Sigmoid colon (tissue), 7 donors: ENCODE results near the gene UBE2Q1. TPM values are rescaled to one million over a fixed set of nuclear protein-coding genes. Genes with fewer than 3 reads are reported as not detected.

Source experiments
- DNase-seq: peaks from one replicate; pipeline ENCODE4 v3.0.0-alpha.2; 2019
- H3K27ac ChIP-seq, 4 donors: fragments of 200-600 bp; sonication (generic); one replicate each; pipeline ENCODE4 v1.5.1; 2016 to 2019; ENCODE audit warnings: mild to moderate bottlenecking in 1 of 4
- H3K27me3 ChIP-seq, 3 donors: fragments of 200-600 bp; sonication (generic); one replicate each; pipeline ENCODE4 v1.5.1; 2019; ENCODE audit warnings: mild to moderate bottlenecking in 1 of 3
- H3K36me3 ChIP-seq, 4 donors: fragments of 200-600 bp; sonication (generic); one replicate each; pipeline ENCODE4 v1.5.1; 2016 to 2019
- H3K4me1 ChIP-seq, 4 donors: fragments of 200-600 bp; sonication (generic); one replicate each; pipeline ENCODE4 v1.5.1; 2017 to 2019
- H3K4me3 ChIP-seq, 4 donors: fragments of 200-600 bp; sonication (generic); one replicate each; pipeline ENCODE4 v1.5.1; 2017 to 2019; ENCODE audit warnings: mild to moderate bottlenecking in 2 of 4, moderate library complexity in 1 of 4
- H3K9me3 ChIP-seq, 4 donors: fragments of 200-600 bp in 3 of 4; sonication (generic) in 3 of 4; one replicate each; pipeline versions ENCODE4 v1.5.1 to v1.6.1; 2013 to 2019
- CTCF ChIP-seq, 4 experiments: fragments of 450-650 bp in 3 of 4; fragments of 200-600 bp in 1 of 4; IDR thresholded peaks; one replicate each; pipeline ENCODE4 v1.5.1; 2016 to 2019; ENCODE audit warnings: antibody characterized with exemption in 4 of 4, mild to moderate bottlenecking in 3 of 4, moderate library complexity in 2 of 4
- EP300 ChIP-seq, 4 donors: sonication (generic); formaldehyde crosslinking; IDR thresholded peaks; one replicate each; pipeline ENCODE4 v1.6.1; 2017; ENCODE audit warnings: antibody characterized with exemption in 4 of 4
- POLR2A ChIP-seq, 2 donors: fragments of 450-650 bp; IDR thresholded peaks; one replicate each; pipeline ENCODE4 v1.6.1; 2016; ENCODE audit warnings: antibody characterized with exemption in 2 of 2, mild to moderate bottlenecking in 2 of 2, moderate library complexity in 2 of 2
- POLR2AphosphoS5 ChIP-seq, 4 donors: sonication (generic); formaldehyde crosslinking; IDR thresholded peaks; one replicate each; pipeline ENCODE4 v1.6.1; 2017; ENCODE audit warnings: antibody characterized with exemption in 4 of 4
- whole genome bisulfite sequencing, 2 donors: extraction: QIAGEN DNeasy Blood & Tissue Kit; methylation state at CpG; one replicate each; pipeline ENCODE4 v1.1.7; 2013; 5-methylcytosine and 5-hydroxymethylcytosine counted together
- intact Hi-C: fragments of 100-400 bp; cut with DNase I; formaldehyde crosslinking; loops from one replicate; pipeline ENCODE4 v1.15.1; 2023
- polyA plus RNA-seq, 3 donors: library from polyadenylated mRNA; stranded (reverse); fragments of 200-250 nt; gene quantifications; one replicate each; pipeline ENCODE4 v1.2.3, GENCODE V29; 2013
- total RNA-seq, 4 donors: library from RNA; depleted of rRNA; stranded (reverse); fragments of >200 nt; gene quantifications; one replicate each; pipeline ENCODE4 v1.1.0, GENCODE V29; 2016
- donor health status: healthy with polysubstance abuse.
- donor health status: Bipolar disorder and iron deficiency.
- donor health status: healthy.

The UBE2Q1 gene
- total RNA-seq, result 10 to 100 TPM; 15.1 to 18.9 (median 16.3) TPM
- 10 to 100 TPM; 36.6 to 40.7 (median 37.7) TPM for polyA plus RNA-seq

GRCh38 chr1:154557939-154558719 lies at the start of gene UBE2Q1:
Gene UBE2Q1, minus strand, starts transcription at chr1:154558662. Its CDS starts 109 bp downstream, at chr1:154558553.
- Histone ChIP-seq H3K27me3 (no peaks in the 10 kb centered on the region), H3K36me3 (peaks cover 0 to 29% (median 24%) of the 10 kb centered on the region in 4 donors), H3K4me3 (peak within 1 kb of the TSS; percentile 79 to 95 (median 88)), H3K4me1 (peaks cover 0 to 46% (median 41%) of the 10 kb centered on the region in 4 donors), H3K9me3 (no peaks in the 10 kb centered on the region), H3K27ac (peak within 1 kb of the TSS; percentile 94 to 96 (median 94))
- TF ChIP-seq CTCF (IDR thresholded peaks at IDR 0.05) (no peak), POLR2A (IDR thresholded peaks at IDR 0.05) (no peak)
- intact Hi-C loops, result loop anchor here (2.0 to 10.0 kb wide), 9 partner anchors 51 to 497 kb away; partner anchors contain the start of genes ADAM15, ADAR, ATP8B2 and IL6R
- DNase-seq, result peak; percentile 81
- 0 to 1% methylated on average over 69 of the region's 69 CpGs for WGBS, 2 donors

- peak; percentile 98 for DNase-seq
- 0 to 1% methylated on average over 59 of the region's 59 CpGs for WGBS, 2 donors
- Histone ChIP-seq H3K36me3 (no peaks in the 10 kb centered on the region), H3K9me3 (no peaks in the 10 kb centered on the region), H3K4me1 (peaks cover 0 to 58% (median 50%) of the 10 kb centered on the region in 4 donors), H3K27me3 (no peaks in the 10 kb centered on the region), H3K27ac (peak within 1 kb of the TSS; percentile 93 to 99 (median 96)), H3K4me3 (peak within 1 kb of the TSS; percentile 64 to 98 (median 84))
- peak; percentile 15 to 17 for TF ChIP-seq POLR2A (IDR thresholded peaks at IDR 0.05)
- peak; percentile 52 to 85 (median 83) for TF ChIP-seq POLR2AphosphoS5 (IDR thresholded peaks at IDR 0.05)
- TF ChIP-seq CTCF (IDR thresholded peaks at IDR 0.05), result no peak
- peak in 1 of 4 donors; percentile 10 for TF ChIP-seq EP300 (IDR thresholded peaks at IDR 0.05)
- intact Hi-C loops, result loop anchor here (2.0 kb wide), 1 partner anchor 49 kb away; the partner anchor contains the start of gene UBE2Q1
These were observed 49.3 kb upstream of the UBE2Q1 start, which contains the start of gene ADAR for GRCh38 chr1:154607609-154608396. Gene ADAR, minus strand, starts transcription at chr1:154608186. Its CDS starts 180 bp downstream, at chr1:154608006.

- peaks cover 0 to 3% (median under 1%) of the 10 kb centered on the region in 4 donors for H3K36me3 ChIP-seq
- peak overlapping the region; percentile 93 to 99 (median 96) for H3K27ac ChIP-seq
- no peak for DNase-seq
- peaks cover 0 to 65% (median 53%) of the 10 kb centered on the region in 4 donors for H3K4me1 ChIP-seq
- no peaks in the 10 kb centered on the region for H3K9me3 ChIP-seq
- TF ChIP-seq POLR2A (IDR thresholded peaks at IDR 0.05) (no peak), POLR2AphosphoS5 (IDR thresholded peaks at IDR 0.05) (no peak), EP300 (IDR thresholded peaks at IDR 0.05) (no peak), CTCF (IDR thresholded peaks at IDR 0.05) (no peak)
- intact Hi-C loops, result no loop called here
- WGBS, 2 donors, result 6 to 12% methylated on average over 11 of the region's 11 CpGs
- H3K4me3 ChIP-seq, result peak overlapping the region; percentile 64 to 98 (median 84)
- H3K27me3 ChIP-seq, result no peaks in the 10 kb centered on the region
These were observed 48.7 kb upstream of the UBE2Q1 start for GRCh38 chr1:154607106-154607608.

GRCh38 chr1:154605534-154605933 lies 47.1 kb upstream of the UBE2Q1 start:
- WGBS, 2 donors, result 60 to 74% methylated on average over 2 of the region's 2 CpGs
- peaks cover 0 to 66% (median 55%) of the 10 kb centered on the region in 4 donors for H3K4me1 ChIP-seq

More at GRCh38 chr1:154605534-154605933, 47.1 kb upstream of the UBE2Q1 start:
- DNase-seq, result no peak
- TF ChIP-seq EP300 (IDR thresholded peaks at IDR 0.05), result no peak
- TF ChIP-seq CTCF (IDR thresholded peaks at IDR 0.05), result no peak
- no peak for TF ChIP-seq POLR2A (IDR thresholded peaks at IDR 0.05)
- TF ChIP-seq POLR2AphosphoS5 (IDR thresholded peaks at IDR 0.05), result no peak
- H3K4me3 ChIP-seq, result no peak overlapping the region
- H3K27me3 ChIP-seq, result no peaks in the 10 kb centered on the region
- H3K9me3 ChIP-seq, result no peaks in the 10 kb centered on the region
- H3K27ac ChIP-seq, result no peak overlapping the region
- peaks cover 0 to 19% (median 9%) of the 10 kb centered on the region in 4 donors for H3K36me3 ChIP-seq
- intact Hi-C loops, result no loop called here
